Cortex of kidney (tissue), 1 donor: ENCODE data around the gene OLFM1.
"Not testable (repeated sequence)": the region's sequence is repeated elsewhere in the genome, so short reads cannot be mapped to it uniquely, and the experiment has no call there.

Experiments used
- DNase-seq: peaks from one replicate; lab custom pipeline; 2025; lab: John Stamatoyannopoulos, UW

The OLFM1 gene

GRCh38 chr9:135107581-135108235 is 20.2 kb downstream of the OLFM1 start:
- no peak for DNase-seq

DNA sequence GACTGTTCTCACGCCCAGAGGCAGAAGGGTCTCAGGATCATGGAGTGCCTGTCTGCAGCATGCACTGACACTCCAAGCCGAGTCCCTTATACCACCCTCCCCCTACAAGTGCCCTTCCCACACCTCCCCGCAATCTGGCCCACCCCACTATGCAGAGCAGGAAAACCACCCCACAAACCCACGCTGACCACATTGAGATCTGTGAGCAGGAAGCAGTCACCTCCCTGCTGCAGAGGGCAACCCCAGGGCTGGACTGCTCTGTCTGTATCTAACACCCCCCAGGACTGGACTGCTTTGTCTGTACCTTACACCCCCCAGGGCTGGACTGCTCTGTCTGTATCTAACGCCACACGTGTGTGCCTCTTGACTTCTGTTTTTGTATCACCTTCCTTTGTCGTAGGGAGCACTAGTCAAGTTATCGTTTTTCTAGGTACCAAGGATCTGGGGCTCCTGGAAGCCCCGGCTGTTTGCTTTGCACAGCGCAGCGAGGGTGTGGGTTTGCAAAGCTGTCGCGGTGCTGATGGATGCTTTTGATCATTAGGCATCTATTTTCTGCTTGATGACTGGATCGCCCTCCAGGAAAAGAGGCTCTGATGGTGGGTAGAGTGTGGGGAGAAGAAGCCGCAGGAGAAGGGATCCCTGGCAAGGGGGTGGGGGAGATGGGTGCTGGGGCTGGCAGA is 21.5 kb downstream of the OLFM1 start:
- no peak for DNase-seq

DNA sequence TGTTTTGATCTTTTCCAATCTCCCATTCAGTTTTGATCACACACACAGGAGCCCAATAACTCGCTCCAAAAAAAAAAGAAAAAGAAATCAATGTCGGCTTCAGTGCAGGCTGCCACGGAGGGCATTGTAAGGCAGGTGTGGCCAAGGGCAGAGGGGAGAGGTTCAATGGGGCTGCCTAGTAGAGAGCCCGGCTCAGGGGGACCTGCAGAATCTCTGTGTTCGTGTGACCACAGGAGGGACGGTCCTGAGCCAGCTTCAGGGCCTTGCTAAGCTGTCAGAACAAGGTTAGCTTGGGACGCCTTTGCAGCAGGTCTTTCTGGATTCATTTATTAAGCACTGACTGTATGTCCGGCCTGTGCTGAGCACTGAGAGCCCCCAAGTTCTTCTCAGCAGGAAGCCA is 22.2 kb downstream of the OLFM1 start:
- DNase-seq, result no peak

GRCh38 chr9:135110416-135110815 is 22.9 kb downstream of the OLFM1 start:
- no peak for DNase-seq

DNA sequence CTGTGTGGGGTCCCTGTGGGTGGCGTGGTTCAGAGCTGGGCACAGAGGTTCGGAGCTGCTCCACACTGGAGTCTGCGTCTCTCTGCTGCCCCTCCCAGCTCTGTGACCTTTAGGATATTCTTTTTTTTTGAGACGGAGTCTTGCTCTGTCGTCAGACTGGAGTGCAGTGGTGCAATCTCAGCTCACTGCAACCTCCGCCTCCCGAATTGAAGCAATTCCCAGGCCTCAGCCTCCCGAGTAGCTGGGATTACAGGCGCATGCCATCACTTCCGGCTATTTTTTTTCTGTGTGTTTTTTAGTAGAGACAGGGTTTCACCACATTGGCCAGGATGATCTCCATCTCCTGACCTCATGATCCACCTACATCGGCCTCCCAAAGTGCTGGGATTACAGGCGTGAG is 24.1 kb downstream of the OLFM1 start:
- not testable (repeated sequence) for DNase-seq

DNA sequence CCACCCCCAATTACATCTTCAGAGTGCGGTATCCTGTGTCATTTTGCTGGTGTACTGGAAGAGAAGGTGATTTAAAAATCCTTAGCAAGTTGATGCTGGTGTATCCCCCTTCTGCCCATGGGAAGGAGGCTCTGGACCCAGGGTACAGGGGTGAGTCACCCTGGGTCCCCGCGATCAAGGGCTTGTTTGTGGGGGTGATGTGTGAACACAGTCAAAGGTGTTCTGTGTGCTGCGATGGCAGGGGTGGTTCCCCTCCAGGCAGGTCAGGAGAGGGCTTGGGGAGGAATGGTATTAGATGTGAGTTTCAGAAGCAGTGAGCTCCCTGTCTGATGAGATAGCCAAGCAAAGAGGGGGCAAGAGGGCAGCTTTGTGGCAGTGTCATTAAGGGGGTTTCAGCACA is 28.9 kb downstream of the OLFM1 start:
- no peak for DNase-seq

DNA sequence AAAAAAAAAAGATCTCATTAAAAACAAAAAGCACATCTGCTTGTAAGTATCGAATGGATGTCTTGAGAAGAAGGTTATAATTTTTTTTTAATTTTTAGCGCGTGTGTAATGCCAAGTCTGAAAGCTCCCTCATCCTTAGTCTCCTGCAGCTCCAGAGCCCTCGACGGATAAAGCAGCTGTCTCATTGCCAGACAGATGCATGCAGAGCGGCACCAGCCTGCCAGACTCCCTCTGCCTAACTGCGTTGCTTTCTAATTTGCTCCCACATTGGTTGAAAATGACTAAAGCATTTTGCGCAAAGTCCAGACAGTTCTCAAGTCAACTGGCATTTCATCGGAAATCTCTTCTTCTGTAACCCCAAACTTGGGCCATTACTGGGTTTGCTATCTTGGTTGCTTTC is 29.4 kb downstream of the OLFM1 start:
- no peak for DNase-seq

DNA sequence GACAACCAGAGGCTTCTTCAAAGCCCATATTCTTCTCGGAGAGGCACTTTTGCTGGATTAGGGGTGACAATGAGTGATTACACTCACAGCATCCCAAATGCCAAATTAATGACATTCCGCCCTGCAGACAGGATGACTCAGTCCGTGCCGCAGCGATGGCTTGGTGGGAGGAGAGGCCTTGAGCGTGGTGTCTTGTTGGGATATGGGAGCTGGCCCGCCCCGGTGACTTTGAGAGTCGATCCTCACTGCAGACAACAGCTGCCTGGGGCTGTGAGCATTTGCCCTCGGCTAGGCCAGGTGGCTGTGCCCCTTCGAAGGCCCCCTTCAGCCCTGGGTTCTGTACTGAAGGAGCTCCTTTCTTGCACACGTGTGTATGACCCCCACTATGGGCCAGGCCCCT is 29.8 kb downstream of the OLFM1 start:
- DNase-seq, result no peak

- no peak for DNase-seq
Observed at GRCh38 chr9:135119496-135120064, 32.1 kb downstream of the OLFM1 start.

GRCh38 chr9:135120249-135120648 is 32.8 kb downstream of the OLFM1 start:
- DNase-seq, result no peak

- no peak for DNase-seq
Observed at GRCh38 chr9:135122316-135122715, 34.8 kb downstream of the OLFM1 start.

GRCh38 chr9:135123126-135123772 is 35.8 kb downstream of the OLFM1 start:
- no peak for DNase-seq

GRCh38 chr9:135123773-135124134 is 36.3 kb downstream of the OLFM1 start:
- DNase-seq, result no peak

DNA sequence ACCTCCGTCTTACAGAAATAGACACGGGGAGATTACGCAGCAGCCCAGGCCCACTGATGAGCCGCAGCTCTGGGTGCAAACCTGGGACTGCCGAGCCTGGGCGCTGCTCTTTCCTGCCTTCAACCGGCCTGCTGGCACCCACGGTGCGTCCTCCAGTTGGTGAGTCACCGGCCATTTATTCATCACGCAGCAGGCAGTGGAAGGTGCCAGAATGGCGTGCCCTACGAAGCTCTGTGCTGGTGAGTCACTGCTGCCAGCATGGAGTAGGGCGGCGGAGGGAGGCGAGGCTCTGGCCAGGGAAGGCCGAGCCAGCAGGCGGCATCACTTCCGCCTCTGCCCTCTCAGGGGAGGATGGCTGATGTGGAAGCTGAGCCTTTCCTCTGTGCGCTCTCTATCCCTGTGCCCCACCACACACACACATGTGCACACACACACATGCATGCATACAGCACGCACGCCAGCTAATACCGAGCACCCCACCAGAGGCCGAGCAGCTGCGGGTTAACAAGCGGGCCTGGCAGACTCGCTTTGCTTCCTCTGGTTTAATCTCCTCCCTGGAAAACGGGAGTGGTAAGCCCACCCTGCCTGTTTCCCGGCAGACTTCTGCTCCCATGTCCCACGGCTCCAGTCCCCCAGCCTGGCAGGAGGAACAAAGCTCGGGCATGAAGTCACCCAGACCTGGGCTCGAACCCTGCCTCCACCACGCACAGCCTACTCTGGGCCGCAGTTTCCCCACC is 39.2 kb downstream of the OLFM1 start:
- no peak for DNase-seq

- DNase-seq, result no peak
Observed at GRCh38 chr9:135127718-135128670, 40.5 kb downstream of the OLFM1 start.

DNA sequence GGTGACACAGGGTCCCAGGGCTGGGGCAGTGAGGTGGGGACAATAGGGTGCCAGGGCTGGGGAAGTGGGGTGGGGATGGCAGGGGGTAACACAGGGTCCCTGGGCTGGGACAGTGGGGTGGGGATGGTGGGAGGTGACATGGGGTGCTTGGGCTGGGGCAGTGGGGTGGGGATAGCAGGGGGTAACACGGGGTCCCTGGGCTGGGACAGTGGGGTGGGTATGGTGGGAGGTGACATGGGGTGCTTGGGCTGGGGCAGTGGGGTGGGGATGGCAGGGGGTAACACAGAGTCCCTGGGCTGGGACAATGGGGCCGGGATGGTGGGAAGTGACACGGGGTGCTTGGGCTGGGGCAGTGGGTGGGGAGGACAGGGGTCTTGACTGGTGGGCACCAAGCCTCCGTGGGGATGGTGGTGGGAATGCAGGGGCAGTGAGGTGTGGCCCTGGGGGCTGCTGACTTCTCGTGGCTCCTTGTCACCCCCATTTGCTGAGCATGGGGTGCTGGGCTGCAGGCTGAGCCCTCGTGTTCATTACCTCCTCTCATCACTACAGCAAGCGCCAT is 41.7 kb downstream of the OLFM1 start:
- DNase-seq, result no peak

GRCh38 chr9:135130207-135130976 is 42.9 kb downstream of the OLFM1 start:
- no peak for DNase-seq

- no peak for DNase-seq
Observed at GRCh38 chr9:135131488-135131887, 44.0 kb downstream of the OLFM1 start.

GRCh38 chr9:135132008-135132407 is 44.5 kb downstream of the OLFM1 start:
- DNase-seq, result no peak
